ENCODE results near the gene DYNLT2B.

Gene DYNLT2B

DNA sequence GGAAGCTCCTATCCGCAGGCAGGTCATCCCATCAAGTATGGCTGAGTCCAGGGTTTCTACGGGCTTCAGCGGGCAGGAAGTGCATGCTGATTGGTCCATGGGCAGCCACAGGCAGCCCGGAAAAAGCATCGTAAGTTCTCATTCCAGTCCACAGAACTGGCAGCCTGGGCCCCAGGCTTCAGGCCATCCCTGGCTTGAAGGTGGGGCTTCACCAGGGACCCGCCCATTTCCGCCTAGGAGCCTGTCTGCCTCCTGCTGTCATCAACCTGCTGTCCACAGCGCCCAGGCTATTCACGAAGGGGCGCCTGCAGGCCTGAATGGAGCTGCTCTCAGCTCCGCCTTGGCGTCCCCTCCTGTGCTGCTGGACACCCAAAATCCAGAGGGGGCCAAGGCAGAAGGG is 44.4 kb downstream of the DYNLT2B start:
- Histone ChIP-seq H3K4me1 (ENCODE audit: control insufficient read depth, insufficient read depth, low read length) (no peaks in the 10 kb centered on the region), H3K36me3 (ENCODE audit: control insufficient read depth in 2 of 2, insufficient read depth in 2 of 2, low read length in 2 of 2) (peaks cover 4 to 11% of the 10 kb centered on the region in 2 donors), H3K27ac (ENCODE audit: low read length) (no peak overlapping the region), H3K9ac (ENCODE audit: low read length in 2 of 2) (no peak overlapping the region), H3K27me3 (ENCODE audit: control insufficient read depth in 1 of 2, insufficient read depth in 2 of 2, low read length in 2 of 2) (no peaks in the 10 kb centered on the region), H3K9me3 (ENCODE audit: control insufficient read depth in 2 of 2, low read length in 2 of 2) (no peaks in the 10 kb centered on the region), H3K4me3 (ENCODE audit: low read length in 2 of 2) (no peak overlapping the region)

DNA sequence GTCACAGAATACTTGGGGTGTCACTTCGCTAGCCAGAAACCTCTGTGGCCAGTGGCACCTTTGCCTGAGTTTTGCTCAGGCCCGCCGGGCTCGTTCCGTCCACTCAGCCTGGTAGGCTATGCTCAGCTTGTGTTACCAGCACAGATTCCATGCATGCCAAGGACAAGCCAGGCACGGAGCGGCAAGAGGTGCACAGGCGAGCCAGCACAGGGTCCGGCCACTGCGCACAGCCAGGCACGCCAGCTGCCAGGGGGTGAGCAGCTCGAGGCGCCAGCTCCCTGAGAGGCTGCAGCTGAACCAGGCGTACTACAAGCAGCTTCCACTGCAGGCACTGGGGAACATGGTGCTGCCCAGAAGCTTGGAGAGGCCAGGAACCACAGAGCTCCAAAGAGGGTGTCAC is 45.2 kb downstream of the DYNLT2B start:
- Histone ChIP-seq H3K9me3 (ENCODE audit: control insufficient read depth in 2 of 2, low read length in 2 of 2) (no peaks in the 10 kb centered on the region), H3K4me1 (ENCODE audit: control insufficient read depth, insufficient read depth, low read length) (no peaks in the 10 kb centered on the region), H3K27me3 (ENCODE audit: control insufficient read depth in 1 of 2, insufficient read depth in 2 of 2, low read length in 2 of 2) (no peaks in the 10 kb centered on the region), H3K4me3 (ENCODE audit: low read length in 2 of 2) (no peak overlapping the region), H3K9ac (ENCODE audit: low read length in 2 of 2) (no peak overlapping the region), H3K27ac (ENCODE audit: low read length) (no peak overlapping the region), H3K36me3 (ENCODE audit: control insufficient read depth in 2 of 2, insufficient read depth in 2 of 2, low read length in 2 of 2) (peaks cover 8 to 11% of the 10 kb centered on the region in 2 donors)

DNA sequence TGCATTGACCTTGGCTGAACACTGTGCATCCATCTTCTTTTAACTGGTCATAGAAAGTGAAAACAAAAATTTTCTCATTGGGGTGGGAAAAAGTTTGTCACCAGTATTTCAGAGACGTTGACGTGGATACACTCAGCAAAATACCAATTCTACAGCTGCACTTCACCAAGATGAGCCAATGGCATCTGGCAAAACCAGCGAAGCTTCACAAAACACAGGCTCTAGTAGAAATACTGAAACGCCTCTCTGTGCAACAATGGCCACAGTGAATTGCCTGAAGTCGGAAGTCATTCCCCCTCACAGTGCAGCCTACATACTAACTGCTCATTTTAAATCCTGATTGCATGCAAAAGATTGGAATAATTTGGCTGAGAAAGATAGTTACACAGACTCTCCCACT is 47.5 kb downstream of the DYNLT2B start:
- Histone ChIP-seq H3K4me3 (ENCODE audit: low read length in 2 of 2) (no peak overlapping the region), H3K36me3 (ENCODE audit: control insufficient read depth in 2 of 2, insufficient read depth in 2 of 2, low read length in 2 of 2) (peaks cover 12 to 15% of the 10 kb centered on the region in 2 donors), H3K27me3 (ENCODE audit: control insufficient read depth in 1 of 2, insufficient read depth in 2 of 2, low read length in 2 of 2) (no peaks in the 10 kb centered on the region), H3K27ac (ENCODE audit: low read length) (no peak overlapping the region), H3K9ac (ENCODE audit: low read length in 2 of 2) (no peak overlapping the region), H3K4me1 (ENCODE audit: control insufficient read depth, insufficient read depth, low read length) (no peaks in the 10 kb centered on the region), H3K9me3 (ENCODE audit: control insufficient read depth in 2 of 2, low read length in 2 of 2) (no peaks in the 10 kb centered on the region)

DNA sequence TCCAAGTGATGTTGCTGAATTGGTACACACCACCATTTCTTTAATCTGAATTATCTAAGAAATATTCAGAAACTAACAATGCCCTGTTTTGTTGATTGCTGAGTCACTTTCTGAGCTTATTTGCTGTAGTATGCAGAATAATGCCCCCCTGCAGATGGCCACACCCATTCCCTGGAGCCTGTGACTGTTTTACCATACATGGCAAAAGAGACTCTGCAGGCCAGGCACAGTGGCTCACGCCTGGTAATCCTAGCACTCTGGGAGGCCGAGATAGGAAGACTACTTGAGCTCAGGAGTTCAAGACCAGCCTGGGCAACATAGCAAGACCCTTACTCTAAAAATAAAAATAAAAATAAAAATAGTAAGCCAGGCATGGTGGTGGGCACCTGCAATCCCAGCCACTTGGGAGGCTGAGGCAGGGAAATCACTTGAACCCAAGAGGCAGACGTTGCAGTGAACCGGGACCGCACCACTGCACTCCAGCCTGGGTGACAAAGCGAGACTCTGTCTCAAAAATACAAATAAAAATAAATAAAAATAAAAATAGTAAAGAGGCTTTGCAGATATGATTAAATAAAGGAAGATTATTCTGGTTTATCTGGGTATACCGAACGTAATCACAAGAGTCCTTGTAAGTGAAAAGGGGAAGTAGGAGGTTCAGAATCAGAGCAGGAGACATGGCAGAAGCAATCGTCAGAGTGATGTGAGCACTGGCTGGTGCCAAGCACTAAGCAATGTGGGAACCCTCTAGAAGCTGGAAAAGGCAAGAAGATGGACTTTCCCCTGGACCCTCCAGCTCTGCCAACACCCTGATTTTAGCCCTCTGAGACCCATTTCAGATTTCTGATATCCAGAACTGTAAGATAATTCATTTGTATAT is 49.5 kb downstream of the DYNLT2B start:
- Histone ChIP-seq H3K4me1 (ENCODE audit: control insufficient read depth, insufficient read depth, low read length) (no peaks in the 10 kb centered on the region), H3K4me3 (ENCODE audit: low read length in 2 of 2) (no peak overlapping the region), H3K9me3 (ENCODE audit: control insufficient read depth in 2 of 2, low read length in 2 of 2) (no peaks in the 10 kb centered on the region), H3K9ac (ENCODE audit: low read length in 2 of 2) (no peak overlapping the region), H3K36me3 (ENCODE audit: control insufficient read depth in 2 of 2, insufficient read depth in 2 of 2, low read length in 2 of 2) (peaks cover 12 to 15% of the 10 kb centered on the region in 2 donors), H3K27me3 (ENCODE audit: control insufficient read depth in 1 of 2, insufficient read depth in 2 of 2, low read length in 2 of 2) (no peaks in the 10 kb centered on the region), H3K27ac (ENCODE audit: low read length) (no peak overlapping the region)

DNA sequence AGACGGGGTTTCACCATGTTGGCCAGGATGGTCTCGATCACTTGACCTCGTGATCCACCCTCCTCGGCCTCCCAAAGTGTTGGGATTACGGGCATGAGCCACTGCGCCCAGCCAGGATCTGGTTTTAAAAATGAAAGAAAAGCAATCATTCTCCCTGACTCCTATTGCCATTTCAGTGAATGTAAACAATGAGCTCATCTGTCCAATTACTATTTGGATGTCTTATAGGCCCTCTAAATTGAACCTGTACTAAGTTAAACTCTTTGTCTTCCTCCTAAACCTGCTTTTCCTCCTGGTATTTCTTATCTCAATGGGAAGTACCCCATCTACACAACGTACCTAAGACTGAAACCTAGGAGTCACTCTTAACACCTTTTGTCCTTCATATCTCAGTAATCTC is 54.2 kb downstream of the DYNLT2B start:
- H3K27me3 ChIP-seq (ENCODE audit: control insufficient read depth in 1 of 2, insufficient read depth in 2 of 2, low read length in 2 of 2), result no peaks in the 10 kb centered on the region
- H3K4me3 ChIP-seq (ENCODE audit: low read length in 2 of 2), result no peak overlapping the region
- H3K36me3 ChIP-seq (ENCODE audit: control insufficient read depth in 2 of 2, insufficient read depth in 2 of 2, low read length in 2 of 2), result peaks cover 5 to 11% of the 10 kb centered on the region in 2 donors
- no peak overlapping the region for H3K27ac ChIP-seq (ENCODE audit: low read length)
- H3K4me1 ChIP-seq (ENCODE audit: control insufficient read depth, insufficient read depth, low read length), result no peaks in the 10 kb centered on the region
- H3K9ac ChIP-seq (ENCODE audit: low read length in 2 of 2), result no peak overlapping the region
- no peaks in the 10 kb centered on the region for H3K9me3 ChIP-seq (ENCODE audit: control insufficient read depth in 2 of 2, low read length in 2 of 2)

DNA sequence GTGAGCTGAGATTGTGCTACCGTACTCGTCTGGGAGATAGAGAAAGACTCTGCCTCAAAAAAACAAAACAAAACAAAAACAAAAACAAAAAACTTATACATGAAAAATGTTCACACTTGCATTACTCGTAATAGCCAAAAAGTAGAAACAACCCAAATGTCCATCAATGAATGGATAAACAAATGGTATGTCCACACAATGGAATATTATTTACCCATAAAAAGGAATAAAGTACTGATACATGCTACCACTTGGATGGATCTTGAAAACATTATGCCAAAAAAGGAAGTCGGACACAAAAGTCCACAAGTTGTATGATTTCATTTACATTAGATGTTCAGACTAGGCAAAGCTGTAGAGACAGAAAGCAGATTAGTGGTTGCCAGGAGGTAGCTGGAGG is 57.3 kb downstream of the DYNLT2B start:
- Histone ChIP-seq H3K36me3 (ENCODE audit: control insufficient read depth in 2 of 2, insufficient read depth in 2 of 2, low read length in 2 of 2) (peaks cover 7 to 9% of the 10 kb centered on the region in 2 donors), H3K27me3 (ENCODE audit: control insufficient read depth in 1 of 2, insufficient read depth in 2 of 2, low read length in 2 of 2) (no peaks in the 10 kb centered on the region), H3K9me3 (ENCODE audit: control insufficient read depth in 2 of 2, low read length in 2 of 2) (no peaks in the 10 kb centered on the region), H3K4me1 (ENCODE audit: control insufficient read depth, insufficient read depth, low read length) (no peaks in the 10 kb centered on the region), H3K27ac (ENCODE audit: low read length) (no peak overlapping the region), H3K4me3 (ENCODE audit: low read length in 2 of 2) (no peak overlapping the region), H3K9ac (ENCODE audit: low read length in 2 of 2) (no peak overlapping the region)

DNA sequence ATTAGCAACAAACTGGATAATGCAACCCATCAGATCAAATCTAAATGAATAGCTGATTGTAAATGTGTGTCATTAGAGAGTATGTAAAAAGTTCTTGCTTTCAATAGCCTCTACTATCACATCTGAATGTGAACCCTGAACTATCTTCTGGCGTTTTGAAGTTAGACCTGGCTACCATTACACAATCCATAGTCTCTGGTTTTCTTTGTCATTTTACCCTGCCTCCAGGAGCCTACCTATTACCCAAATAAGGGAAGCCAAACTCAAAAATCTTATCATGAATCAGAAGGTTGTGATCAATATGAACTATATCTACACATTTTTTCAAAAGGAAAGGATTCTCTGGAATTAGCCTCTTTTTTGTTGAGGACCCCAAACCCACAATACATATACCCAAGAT is 62.3 kb downstream of the DYNLT2B start:
- H3K4me3 ChIP-seq (ENCODE audit: low read length in 2 of 2), result no peak overlapping the region
- no peaks in the 10 kb centered on the region for H3K9me3 ChIP-seq (ENCODE audit: control insufficient read depth in 2 of 2, low read length in 2 of 2)
- no peak overlapping the region for H3K9ac ChIP-seq (ENCODE audit: low read length in 2 of 2)
- H3K36me3 ChIP-seq (ENCODE audit: control insufficient read depth in 2 of 2, insufficient read depth in 2 of 2, low read length in 2 of 2), result peaks cover 11 to 13% of the 10 kb centered on the region in 2 donors
- no peaks in the 10 kb centered on the region for H3K4me1 ChIP-seq (ENCODE audit: control insufficient read depth, insufficient read depth, low read length)
- H3K27me3 ChIP-seq (ENCODE audit: control insufficient read depth in 1 of 2, insufficient read depth in 2 of 2, low read length in 2 of 2), result no peaks in the 10 kb centered on the region
- no peak overlapping the region for H3K27ac ChIP-seq (ENCODE audit: low read length)

DNA sequence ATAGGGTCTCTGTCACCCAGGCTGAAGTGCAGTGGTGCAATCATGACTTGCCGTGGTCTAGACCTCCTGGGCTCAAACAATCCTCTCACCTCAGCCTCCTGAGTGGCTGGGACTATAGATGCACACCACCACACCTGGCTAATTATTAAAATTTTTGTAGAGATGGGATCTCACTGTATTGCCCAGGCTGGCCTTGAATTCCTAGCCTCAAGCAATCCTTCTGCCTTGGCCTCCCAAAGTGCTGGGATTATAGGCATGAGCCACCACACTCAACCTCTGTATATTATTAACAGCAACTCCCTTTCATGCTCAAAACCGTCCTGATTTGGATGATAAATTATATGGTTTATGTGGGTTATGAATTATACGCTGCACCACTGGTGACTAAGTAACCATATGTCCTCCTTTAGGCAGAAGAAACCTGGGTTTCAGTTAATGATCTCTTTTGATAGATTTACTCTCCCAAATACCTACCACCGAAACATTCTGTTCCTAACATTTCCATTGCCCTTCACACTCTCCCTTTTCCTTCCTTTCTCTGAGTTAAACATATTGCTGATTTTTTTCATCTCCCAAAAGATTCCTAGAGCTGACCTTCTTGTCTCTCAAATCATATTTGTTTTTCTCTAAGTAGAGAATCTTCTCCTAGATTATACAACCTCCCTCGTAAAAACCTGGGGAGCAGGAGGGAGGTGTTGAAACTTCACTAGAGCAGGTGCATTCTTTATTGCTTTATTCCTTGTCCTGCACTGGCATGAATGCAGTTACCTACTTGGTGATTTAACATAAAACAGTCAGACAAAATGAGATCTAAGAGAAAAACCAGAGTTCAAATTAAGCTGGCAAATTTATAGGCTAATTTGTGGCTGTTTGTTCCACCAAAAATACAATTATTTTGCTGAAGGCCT is 63.4 kb downstream of the DYNLT2B start:
- Histone ChIP-seq H3K4me3 (ENCODE audit: low read length in 2 of 2) (no peak overlapping the region), H3K36me3 (ENCODE audit: control insufficient read depth in 2 of 2, insufficient read depth in 2 of 2, low read length in 2 of 2) (peaks cover 11 to 13% of the 10 kb centered on the region in 2 donors), H3K9ac (ENCODE audit: low read length in 2 of 2) (no peak overlapping the region), H3K9me3 (ENCODE audit: control insufficient read depth in 2 of 2, low read length in 2 of 2) (no peaks in the 10 kb centered on the region), H3K27ac (ENCODE audit: low read length) (no peak overlapping the region), H3K27me3 (ENCODE audit: control insufficient read depth in 1 of 2, insufficient read depth in 2 of 2, low read length in 2 of 2) (no peaks in the 10 kb centered on the region), H3K4me1 (ENCODE audit: control insufficient read depth, insufficient read depth, low read length) (no peaks in the 10 kb centered on the region)

DNA sequence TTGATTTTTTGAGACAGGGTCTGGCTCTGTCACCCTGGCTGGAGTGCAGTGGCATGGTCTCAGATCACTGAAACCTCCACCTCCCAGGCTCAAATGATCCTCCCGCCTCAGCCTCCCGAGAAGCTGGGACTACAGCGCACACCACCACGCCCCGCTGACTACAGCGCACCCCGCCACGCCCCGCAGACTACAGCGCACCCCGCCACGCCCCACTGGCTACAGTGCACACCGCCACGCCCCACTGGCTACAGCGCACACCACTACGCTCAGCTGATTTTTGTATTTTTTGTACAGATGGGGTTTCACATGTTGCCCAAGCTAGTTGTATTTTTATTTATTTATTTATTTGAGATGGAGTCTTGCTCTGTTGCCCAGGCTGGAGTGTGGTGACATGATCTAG is 66.1 kb downstream of the DYNLT2B start:
- Histone ChIP-seq H3K36me3 (ENCODE audit: control insufficient read depth in 2 of 2, insufficient read depth in 2 of 2, low read length in 2 of 2) (peaks cover 14 to 20% of the 10 kb centered on the region in 2 donors), H3K27me3 (ENCODE audit: control insufficient read depth in 1 of 2, insufficient read depth in 2 of 2, low read length in 2 of 2) (no peaks in the 10 kb centered on the region), H3K9me3 (ENCODE audit: control insufficient read depth in 2 of 2, low read length in 2 of 2) (no peaks in the 10 kb centered on the region), H3K9ac (ENCODE audit: low read length in 2 of 2) (no peak overlapping the region), H3K4me1 (ENCODE audit: control insufficient read depth, insufficient read depth, low read length) (no peaks in the 10 kb centered on the region), H3K27ac (ENCODE audit: low read length) (no peak overlapping the region), H3K4me3 (ENCODE audit: low read length in 2 of 2) (no peak overlapping the region)

DNA sequence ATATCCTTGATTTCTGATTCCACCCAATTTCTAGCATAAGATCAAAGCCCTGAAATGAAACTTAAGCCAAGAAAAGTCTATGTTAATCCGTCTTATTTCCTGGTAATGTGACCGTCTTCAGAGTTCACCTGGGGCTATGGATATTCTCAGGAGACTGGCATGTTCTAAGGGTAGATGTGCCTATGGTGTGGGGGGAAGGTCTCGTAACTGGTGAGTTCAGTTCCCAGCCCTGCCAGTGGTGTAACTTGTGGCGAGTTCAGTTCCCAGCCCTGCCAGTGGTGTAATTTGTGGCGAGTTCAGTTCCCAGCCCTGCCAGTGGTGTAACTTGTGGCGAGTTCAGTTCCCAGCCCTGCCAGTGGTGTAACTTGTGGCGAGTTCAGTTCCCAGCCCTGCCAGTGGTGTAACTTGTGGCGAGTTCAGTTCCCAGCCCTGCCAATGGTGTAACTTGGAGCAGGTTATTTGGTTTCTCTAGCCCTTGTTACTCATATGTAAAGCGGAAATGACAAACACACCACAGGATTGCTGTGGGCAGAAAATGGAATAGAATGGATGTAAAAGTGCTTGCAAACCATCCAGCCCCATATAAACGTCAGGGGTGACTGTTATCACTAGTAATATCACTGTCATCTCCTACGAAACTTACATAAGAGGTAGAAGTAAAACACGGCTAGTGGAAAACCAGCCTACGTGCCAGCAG is 71.3 kb downstream of the DYNLT2B start:
- peaks cover 22 to 25% of the 10 kb centered on the region in 2 donors for H3K36me3 ChIP-seq (ENCODE audit: control insufficient read depth in 2 of 2, insufficient read depth in 2 of 2, low read length in 2 of 2)
- no peaks in the 10 kb centered on the region for H3K9me3 ChIP-seq (ENCODE audit: control insufficient read depth in 2 of 2, low read length in 2 of 2)
- H3K4me1 ChIP-seq (ENCODE audit: control insufficient read depth, insufficient read depth, low read length), result no peaks in the 10 kb centered on the region
- no peak overlapping the region for H3K4me3 ChIP-seq (ENCODE audit: low read length in 2 of 2)
- H3K27ac ChIP-seq (ENCODE audit: low read length), result no peak overlapping the region
- H3K9ac ChIP-seq (ENCODE audit: low read length in 2 of 2), result no peak overlapping the region
- H3K27me3 ChIP-seq (ENCODE audit: control insufficient read depth in 1 of 2, insufficient read depth in 2 of 2, low read length in 2 of 2), result no peaks in the 10 kb centered on the region
